Measurements from ENCODE around the gene XRCC5.

- no peak for TF ChIP-seq GLIS3 (CRISPR knock-in tag; IDR thresholded peaks at IDR 0.05)
- no peak for TF ChIP-seq ZNF565 (CRISPR knock-in tag; conservative IDR thresholded peaks at IDR 0.05; ENCODE audit: low read depth)
- TF ChIP-seq ZFP3 (CRISPR knock-in tag; IDR thresholded peaks at IDR 0.05): no peak
- TF ChIP-seq ZC3H10 (CRISPR knock-in tag; IDR thresholded peaks at IDR 0.05): no peak
- no peak for TF ChIP-seq TOX (CRISPR knock-in tag; IDR thresholded peaks at IDR 0.05; ENCODE audit: borderline replicate concordance)
- no peak for TF ChIP-seq ZNF8 (CRISPR knock-in tag; IDR thresholded peaks at IDR 0.05)
- TF ChIP-seq ESRRG (CRISPR knock-in tag; IDR thresholded peaks at IDR 0.05): no peak
- TF ChIP-seq, protein P1, sequence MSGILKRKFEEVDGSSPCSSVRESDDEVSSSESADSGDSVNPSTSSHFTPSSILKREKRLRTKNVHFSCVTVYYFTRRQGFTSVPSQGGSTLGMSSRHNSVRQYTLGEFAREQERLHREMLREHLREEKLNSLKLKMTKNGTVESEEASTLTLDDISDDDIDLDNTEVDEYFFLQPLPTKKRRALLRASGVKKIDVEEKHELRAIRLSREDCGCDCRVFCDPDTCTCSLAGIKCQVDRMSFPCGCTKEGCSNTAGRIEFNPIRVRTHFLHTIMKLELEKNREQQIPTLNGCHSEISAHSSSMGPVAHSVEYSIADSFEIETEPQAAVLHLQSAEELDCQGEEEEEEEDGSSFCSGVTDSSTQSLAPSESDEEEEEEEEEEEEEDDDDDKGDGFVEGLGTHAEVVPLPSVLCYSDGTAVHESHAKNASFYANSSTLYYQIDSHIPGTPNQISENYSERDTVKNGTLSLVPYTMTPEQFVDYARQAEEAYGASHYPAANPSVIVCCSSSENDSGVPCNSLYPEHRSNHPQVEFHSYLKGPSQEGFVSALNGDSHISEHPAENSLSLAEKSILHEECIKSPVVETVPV (CRISPR knock-in tag; IDR thresholded peaks at IDR 0.05): no peak
- TF ChIP-seq, protein P2, sequence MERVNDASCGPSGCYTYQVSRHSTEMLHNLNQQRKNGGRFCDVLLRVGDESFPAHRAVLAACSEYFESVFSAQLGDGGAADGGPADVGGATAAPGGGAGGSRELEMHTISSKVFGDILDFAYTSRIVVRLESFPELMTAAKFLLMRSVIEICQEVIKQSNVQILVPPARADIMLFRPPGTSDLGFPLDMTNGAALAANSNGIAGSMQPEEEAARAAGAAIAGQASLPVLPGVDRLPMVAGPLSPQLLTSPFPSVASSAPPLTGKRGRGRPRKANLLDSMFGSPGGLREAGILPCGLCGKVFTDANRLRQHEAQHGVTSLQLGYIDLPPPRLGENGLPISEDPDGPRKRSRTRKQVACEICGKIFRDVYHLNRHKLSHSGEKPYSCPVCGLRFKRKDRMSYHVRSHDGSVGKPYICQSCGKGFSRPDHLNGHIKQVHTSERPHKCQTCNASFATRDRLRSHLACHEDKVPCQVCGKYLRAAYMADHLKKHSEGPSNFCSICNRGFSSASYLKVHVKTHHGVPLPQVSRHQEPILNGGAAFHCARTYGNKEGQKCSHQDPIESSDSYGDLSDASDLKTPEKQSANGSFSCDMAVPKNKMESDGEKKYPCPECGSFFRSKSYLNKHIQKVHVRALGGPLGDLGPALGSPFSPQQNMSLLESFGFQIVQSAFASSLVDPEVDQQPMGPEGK (CRISPR knock-in tag; IDR thresholded peaks at IDR 0.05; ENCODE audit: borderline replicate concordance): no peak
- no peak for TF ChIP-seq CSDC2 (CRISPR knock-in tag; IDR thresholded peaks at IDR 0.05)
- no peak for TF ChIP-seq RARB (CRISPR knock-in tag; IDR thresholded peaks at IDR 0.05)
Measured at GRCh38 chr2:216094701-216095100, 14.4 kb upstream of the XRCC5 start.
